SK-N-SH treated with all-trans-retinoic acid at 6 μM for 48 hours (cell line): ENCODE data around the gene AIRE.

Source experiments
- ARNTL ChIP-seq: fragments of 450-650 bp; formaldehyde crosslinking; IDR thresholded peaks from 2 replicates; pipeline ENCODE4 v1.5.0; 2020; ENCODE audit warnings: low read depth, mild to moderate bottlenecking, moderate library complexity, borderline replicate concordance
- ESRRG ChIP-seq: fragments of 250-450 bp; sonication (Bioruptor Pico); IDR thresholded peaks from 2 replicates; pipeline ENCODE4 v1.6.1; 2021; ENCODE audit warnings: mild to moderate bottlenecking
- GLIS3 ChIP-seq: fragments of 250-450 bp; sonication (Bioruptor Pico); IDR thresholded peaks from 2 replicates; pipeline ENCODE4 v1.5.0; 2020; ENCODE audit warnings: mild to moderate bottlenecking, moderate library complexity
- OSR1 ChIP-seq: fragments of 250-450 bp; sonication (Bioruptor Pico); IDR thresholded peaks from 2 replicates; pipeline ENCODE4 v1.8.0; 2022; ENCODE audit warnings: moderate library complexity, mild to moderate bottlenecking, inconsistent platforms
- PATZ1 ChIP-seq: fragments of 250-450 bp; sonication (Bioruptor Pico); IDR thresholded peaks from 2 replicates; pipeline ENCODE4 v1.8.0; 2020; ENCODE audit warnings: mild to moderate bottlenecking, moderate library complexity, borderline replicate concordance
- PPARA ChIP-seq: fragments of 250-450 bp; sonication (Bioruptor Pico); IDR thresholded peaks from 2 replicates; pipeline ENCODE4 v1.5.0; 2020; ENCODE audit warnings: mild to moderate bottlenecking, borderline replicate concordance
- RARB ChIP-seq: fragments of 250-450 bp; sonication (Bioruptor Pico); IDR thresholded peaks from 2 replicates; pipeline ENCODE4 v1.8.0; 2021; ENCODE audit warnings: mild to moderate bottlenecking, moderate library complexity
- SNAI2 ChIP-seq: fragments of 250-450 bp; sonication (Bioruptor Pico); IDR thresholded peaks from 2 replicates; pipeline ENCODE4 v1.5.0; 2020; ENCODE audit warnings: mild to moderate bottlenecking, moderate library complexity
- TOX ChIP-seq: fragments of 250-450 bp; sonication (Bioruptor Pico); IDR thresholded peaks from 2 replicates; pipeline ENCODE4 v1.8.0; 2021; ENCODE audit warnings: mild to moderate bottlenecking, moderate library complexity, borderline replicate concordance
- TSHZ2 ChIP-seq: fragments of 250-450 bp; sonication (Bioruptor Pico); IDR thresholded peaks from 2 replicates; pipeline ENCODE4 v1.5.0; 2020; ENCODE audit warnings: mild to moderate bottlenecking, moderate library complexity
- ZFP30 ChIP-seq: fragments of 450-650 bp; formaldehyde crosslinking; IDR thresholded peaks from 2 replicates; pipeline ENCODE4 v1.5.0; 2022; ENCODE audit warnings: mild to moderate bottlenecking, moderate library complexity

GRCh38 chr21:44304877-44305293 lies 19.2 kb downstream of the AIRE start:
- TF ChIP-seq ESRRG (CRISPR knock-in tag) = no peak
- TF ChIP-seq TOX (CRISPR knock-in tag) = no peak
- TF ChIP-seq PATZ1 (CRISPR knock-in tag) = no peak
- TF ChIP-seq ZFP30 = no peak
- TF ChIP-seq OSR1 (CRISPR knock-in tag) = no peak
- no peak for TF ChIP-seq RARB (CRISPR knock-in tag)
- no peak for TF ChIP-seq TSHZ2
- TF ChIP-seq SNAI2 (CRISPR knock-in tag) = no peak
- TF ChIP-seq ARNTL (CRISPR knock-in tag) = no peak
- no peak for TF ChIP-seq GLIS3 (CRISPR knock-in tag)
- TF ChIP-seq PPARA (CRISPR knock-in tag) = no peak
